ENCODE results near the gene HIGD2A.
"Not testable (repeated sequence)": the region's sequence is repeated elsewhere in the genome, so short reads cannot be mapped to it uniquely, and the experiment has no call there.

HIGD2A gene

GRCh38 chr5:176396330-176396729 lies 7.8 kb downstream of the HIGD2A start:
- no peak for DNase-seq

- no peak for DNase-seq
Observed at GRCh38 chr5:176397736-176398420, 9.3 kb downstream of the HIGD2A start.

DNA sequence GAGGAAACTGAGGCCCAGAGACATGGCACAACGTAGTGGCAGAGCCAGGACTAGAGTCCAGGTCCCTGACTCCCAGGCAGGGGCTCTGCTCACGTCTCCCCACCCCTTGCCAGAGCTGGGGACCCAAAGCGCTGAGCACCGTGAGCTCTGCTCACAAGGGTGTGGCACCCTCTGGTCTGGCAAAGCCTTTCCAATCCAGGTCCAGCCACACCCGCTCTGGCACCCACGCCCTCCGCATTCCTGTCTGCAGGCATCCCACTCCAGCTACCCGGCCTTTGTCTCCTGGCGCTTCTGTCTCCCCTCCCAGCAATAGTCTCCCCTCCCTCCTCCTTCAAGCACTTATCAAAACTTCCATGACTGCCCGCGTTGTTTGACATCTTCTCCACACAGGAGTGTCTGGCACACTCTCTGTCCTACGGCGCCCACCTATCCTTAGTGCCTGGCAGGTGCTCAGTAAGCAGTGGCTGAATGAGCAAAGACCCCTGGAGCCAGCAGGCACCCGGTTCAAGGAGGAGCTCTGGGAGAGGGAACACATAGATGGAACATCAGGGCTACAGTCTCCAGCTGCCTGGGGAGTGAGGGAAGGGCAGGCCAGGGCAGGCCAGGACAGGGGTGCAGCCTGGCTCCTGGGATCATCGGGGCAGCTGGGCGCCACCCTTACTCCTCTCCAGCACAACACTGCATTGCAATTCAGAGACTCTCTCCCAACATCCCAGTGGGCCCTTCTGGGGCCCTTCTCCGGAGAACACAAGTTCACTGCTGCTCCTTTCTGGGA lies 12.0 kb downstream of the HIGD2A start:
- no peak for DNase-seq

GRCh38 chr5:176401281-176402205 lies 13.0 kb downstream of the HIGD2A start:
- DNase-seq = no peak

- DNase-seq = no peak
Observed at GRCh38 chr5:176405656-176406435, 17.3 kb downstream of the HIGD2A start.

DNA sequence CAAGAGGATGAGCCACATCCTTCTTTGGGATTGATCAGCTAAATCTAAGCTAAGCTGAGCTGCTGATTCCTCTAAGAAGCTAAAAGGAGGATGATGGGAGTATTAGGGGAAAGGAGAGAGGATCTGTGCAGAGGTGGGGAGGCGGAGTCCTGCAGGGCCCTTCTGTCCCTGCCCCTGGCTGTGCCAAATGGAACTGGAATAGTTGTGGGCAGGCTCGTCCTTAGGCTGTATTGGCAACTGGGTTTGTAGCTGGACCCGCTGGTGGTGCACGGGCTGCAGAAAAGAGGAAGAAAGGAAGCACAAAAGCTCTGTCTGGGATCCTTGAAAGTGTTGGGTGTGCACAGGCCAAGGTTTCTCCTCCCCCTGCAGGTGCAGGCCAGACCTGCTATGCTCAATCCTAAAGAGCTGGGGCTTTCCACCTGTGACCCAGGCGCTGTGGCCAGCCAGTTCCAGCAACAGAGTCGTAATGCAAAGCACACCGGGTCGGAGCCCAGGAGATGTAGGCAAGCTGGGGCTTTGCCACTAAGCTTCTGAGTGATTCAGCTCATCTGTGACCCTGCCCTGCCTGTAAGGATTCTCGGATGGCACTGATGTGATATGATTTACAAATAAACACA lies 18.0 kb downstream of the HIGD2A start:
- no peak for DNase-seq

DNA sequence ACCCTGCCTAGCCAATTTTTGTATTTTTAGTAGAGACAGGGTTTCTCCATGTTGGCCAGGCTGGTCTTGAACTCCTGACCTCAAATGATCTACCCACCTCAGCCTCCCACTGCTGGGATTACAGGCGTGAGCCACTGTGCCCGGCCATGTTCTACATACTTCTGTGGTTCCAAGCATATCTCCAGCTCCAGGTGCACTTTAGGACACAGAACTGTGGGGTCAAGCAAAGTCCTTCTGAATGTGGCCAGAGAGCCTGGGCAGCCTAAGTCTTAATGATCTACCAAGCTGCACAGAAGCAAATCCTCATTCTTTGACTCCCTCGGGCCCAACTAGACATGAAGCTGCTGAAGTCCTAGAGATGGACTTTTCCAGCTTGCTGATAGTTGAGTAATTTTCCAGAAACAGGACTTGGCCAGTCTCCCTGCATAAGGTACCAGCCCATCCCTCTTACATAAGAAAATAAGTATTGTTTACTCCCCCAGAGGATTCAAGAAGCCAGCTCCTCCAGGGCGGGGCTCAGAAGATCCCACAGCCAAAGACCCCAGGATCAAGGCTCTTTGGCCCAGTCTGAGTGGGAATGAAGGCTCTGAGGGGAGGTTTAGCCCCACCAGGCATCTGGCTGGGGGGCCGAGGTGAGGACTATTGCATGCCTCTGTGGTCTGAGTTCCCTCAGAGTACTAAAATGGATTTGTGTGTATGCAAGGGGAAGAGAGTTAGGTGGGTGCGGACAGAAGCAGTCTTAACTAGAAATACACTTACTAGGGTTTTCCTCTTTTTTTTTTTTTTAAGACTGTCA lies 19.1 kb downstream of the HIGD2A start:
- no peak for DNase-seq

DNA sequence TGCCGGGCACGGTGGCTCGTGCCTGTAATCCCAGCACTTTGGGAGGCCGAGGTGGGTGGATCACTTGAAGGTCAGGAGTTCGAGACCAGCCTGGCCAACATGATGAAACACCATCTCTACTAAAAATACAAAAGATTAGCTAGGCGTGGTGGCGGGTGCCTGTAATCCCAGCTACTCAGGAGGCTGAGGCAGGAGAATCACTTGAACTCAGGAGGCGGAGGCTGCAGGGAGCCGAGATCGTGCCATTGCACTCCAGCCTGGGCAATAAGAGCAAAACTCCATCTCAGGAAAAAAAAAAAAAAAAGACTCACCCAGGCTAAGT lies 19.7 kb downstream of the HIGD2A start:
- not testable (repeated sequence) for DNase-seq

- no peak for DNase-seq
Observed at GRCh38 chr5:176408590-176408989, 20.0 kb downstream of the HIGD2A start.

DNA sequence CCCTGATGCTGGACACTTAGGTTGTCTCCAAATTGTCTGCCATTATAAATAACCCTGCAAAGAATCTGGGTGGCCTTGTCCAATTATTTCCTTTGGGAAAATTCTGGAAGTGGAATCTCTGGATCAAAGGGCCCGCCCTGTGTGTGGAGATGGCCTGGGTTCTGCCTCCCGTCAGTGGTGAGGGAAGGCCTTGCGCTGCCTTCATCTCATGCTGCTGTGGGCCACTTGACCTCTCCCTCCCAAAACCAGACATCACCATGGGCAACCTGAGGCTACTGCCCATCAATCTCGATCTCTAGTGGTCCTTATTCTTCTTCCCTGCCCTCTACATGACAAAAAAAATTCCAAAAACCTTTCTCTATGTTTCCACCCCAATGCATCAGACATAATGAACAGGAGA lies 21.2 kb downstream of the HIGD2A start:
- no peak for DNase-seq

DNA sequence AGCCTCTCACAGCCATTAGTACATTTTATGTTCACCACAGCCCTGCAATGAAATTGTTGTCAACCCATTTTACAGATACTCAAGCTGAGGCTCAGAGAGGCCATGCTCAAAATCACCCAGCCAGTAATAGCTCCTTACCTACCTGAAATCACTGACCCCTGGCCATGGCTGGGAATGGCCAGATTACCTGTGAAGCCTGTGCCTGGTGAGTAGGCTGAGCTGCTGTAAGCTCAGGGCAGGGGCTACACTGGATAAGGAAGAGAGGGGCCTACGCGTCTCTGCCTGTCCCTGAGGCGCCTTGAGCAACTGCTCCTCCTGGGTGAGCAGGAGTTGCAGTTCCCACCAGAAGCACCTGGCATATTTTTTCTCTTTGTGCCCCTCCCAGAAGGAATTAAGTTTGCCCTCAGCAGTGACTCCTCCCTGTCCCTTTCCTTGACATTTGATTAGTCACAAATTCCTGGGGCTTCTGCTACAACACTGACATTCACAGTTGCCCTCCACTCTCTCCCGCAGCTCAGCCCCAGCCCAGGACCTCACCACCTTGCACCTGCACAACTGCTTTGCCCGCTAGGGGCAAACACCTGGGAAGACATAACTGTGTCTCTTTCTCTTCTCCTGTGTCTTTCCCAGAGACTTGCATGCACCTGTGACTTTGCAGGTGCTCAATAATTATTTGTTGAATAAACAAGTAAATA lies 22.1 kb downstream of the HIGD2A start:
- DNase-seq = no peak

DNA sequence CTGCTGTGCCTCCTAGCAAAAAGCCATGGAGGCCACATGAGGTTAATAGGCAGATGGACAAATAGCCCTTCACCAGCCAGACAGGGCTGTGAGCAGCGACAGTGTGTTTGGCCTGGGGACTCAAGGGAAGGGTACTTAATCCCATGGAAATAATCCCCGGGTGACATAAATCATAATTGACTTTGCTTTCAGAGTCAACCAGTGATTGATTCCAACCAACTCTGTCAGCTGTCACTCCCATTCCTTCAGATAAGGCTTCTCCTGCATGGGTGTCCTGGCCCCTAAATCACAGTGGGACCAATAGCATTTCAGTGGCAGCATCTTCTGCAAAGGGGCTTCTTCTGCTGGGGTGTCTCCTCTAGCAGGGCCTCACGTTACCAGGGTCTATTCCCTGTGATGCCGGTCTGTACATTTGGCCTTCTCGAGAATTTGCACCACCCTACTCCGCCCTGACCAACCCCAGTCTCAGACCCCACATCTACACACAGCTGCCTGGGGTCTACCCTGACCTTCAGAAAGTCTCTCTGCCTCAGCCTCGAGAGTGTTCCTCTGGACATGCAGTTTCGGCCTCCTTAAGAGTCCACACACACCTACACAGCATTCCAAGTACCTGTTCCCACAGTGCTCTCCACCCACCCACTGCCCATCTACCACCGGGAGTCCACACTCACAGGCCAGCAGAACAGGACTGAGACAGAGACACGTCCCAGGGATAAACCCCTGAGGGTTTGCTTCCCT lies 24.1 kb downstream of the HIGD2A start:
- no peak for DNase-seq

DNA sequence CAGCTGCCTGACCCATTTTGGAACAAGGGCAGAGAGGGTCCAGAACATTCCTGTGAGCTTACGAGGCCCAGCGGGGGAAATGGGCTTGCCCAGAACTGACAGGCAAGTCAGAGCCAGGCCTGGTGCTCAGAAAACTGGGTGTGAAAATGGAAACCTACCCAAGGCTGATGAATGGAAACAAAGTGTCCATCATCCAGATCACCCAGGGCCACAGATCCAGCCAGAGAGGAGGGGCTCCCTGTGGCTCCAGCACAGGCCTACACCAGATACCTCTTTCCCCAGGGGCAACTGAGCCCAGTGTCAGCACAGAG lies 24.7 kb downstream of the HIGD2A start:
- DNase-seq = no peak

GRCh38 chr5:176413709-176414191 lies 25.2 kb downstream of the HIGD2A start:
- DNase-seq = no peak

DNA sequence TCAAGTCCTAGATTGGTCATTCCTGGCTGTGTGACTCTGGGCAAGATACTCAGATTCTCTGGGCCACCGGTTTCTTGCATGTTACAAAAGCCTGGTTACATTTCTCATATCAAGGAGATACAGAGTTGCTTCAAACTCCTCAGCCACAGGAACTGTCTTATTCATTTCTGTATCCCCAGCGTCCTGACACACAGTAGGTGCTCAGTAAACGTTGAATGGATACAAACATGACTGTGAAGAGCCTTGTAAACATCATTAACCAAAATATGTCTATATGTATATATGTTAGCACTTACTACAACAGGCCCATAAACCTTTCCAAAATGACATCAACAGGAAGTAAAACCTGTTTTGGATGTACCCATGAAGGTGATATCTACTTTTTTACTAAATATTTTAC lies 26.2 kb downstream of the HIGD2A start:
- DNase-seq = no peak

GRCh38 chr5:176415240-176415951 lies 26.8 kb downstream of the HIGD2A start:
- peak; percentile 8 for DNase-seq

- DNase-seq = peak; percentile 94
Observed at GRCh38 chr5:176415952-176416924, 27.7 kb downstream of the HIGD2A start, which contains the start of gene CLTB. CLTB (minus strand) TSS chr5:176416539; CDS start chr5:176416363, 176 bp downstream.

DNA sequence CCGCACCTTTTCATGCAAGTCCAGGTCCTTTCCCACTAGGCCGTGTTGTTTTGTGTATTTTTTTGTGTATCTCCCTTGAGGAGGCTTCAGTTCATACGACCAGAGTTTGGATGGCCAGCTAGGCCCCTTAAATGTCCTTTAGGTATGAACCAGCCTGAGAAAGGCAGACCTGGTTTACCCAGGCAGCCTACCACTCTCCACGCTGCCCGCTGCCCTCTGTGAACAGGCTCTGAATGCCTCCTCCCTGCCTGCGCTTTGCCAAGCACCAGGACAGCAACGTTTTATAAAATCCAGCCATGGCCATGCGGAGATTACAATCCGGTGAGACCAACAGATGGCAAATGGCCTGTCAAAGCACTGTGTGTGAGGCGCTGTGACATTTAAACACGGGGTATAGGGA lies 28.4 kb downstream of the HIGD2A start:
- DNase-seq = no peak
